Measurements from ENCODE around the gene UNCX. TPM values are rescaled to one million over a fixed set of nuclear protein-coding genes. Genes with fewer than 3 reads are reported as not detected.
"Not testable (repeated sequence)": the region's sequence is repeated elsewhere in the genome, so short reads cannot be mapped to it uniquely, and the experiment has no call there.

UNCX gene
- total RNA-seq, 2 experiments from 2014 or later: not detected

GRCh38 chr7:1270181-1270580, 37.5 kb downstream of the UNCX start:
- Histone ChIP-seq H3K27ac (ENCODE audit: low read depth, low read length, poor library complexity, severe bottlenecking) (no peak overlapping the region), H3K9me3 (ENCODE audit: low read length) (peaks cover 4% of the 10 kb centered on the region; the same call in 1 of the 2 replicates), H3K79me2 (ENCODE audit: insufficient read depth, low read depth, low read length) (no peaks in the 10 kb centered on the region), H3K9me2 (ENCODE audit: insufficient read depth, low read length) (no peaks in the 10 kb centered on the region), H3K4me2 (ENCODE audit: low read length) (no peak overlapping the region), H3K36me3 (ENCODE audit: insufficient read depth, low read length) (no peaks in the 10 kb centered on the region), H3K4me1 (ENCODE audit: insufficient read depth, low read length, poor library complexity, severe bottlenecking) (no peaks in the 10 kb centered on the region), H2AFZ (ENCODE audit: low read length) (no peak overlapping the region), H3K4me3 (ENCODE audit: low read depth, low read length, poor library complexity, severe bottlenecking) (no peak overlapping the region), H4K20me1 (ENCODE audit: insufficient read depth, low read length) (no peaks in the 10 kb centered on the region)
- BruUV-seq (replicated peaks): no TSS peak
- intact Hi-C loops (cut with micrococcal nuclease; ENCODE audit: unreplicated experiment): no loop called here
- no peak for TF ChIP-seq CTCF (conservative IDR thresholded peaks at IDR 0.05; ENCODE audit: low read length)
- TF ChIP-seq EZH2phosphoT487 (IDR thresholded peaks at IDR 0.05; ENCODE audit: borderline replicate concordance, low read depth, low read length): no peak
- POLR2A ChIA-PET: no interaction called here
- CTCF ChIA-PET (ENCODE audit: unreplicated experiment): no interaction called here
- no peak for DNase-seq (ENCODE audit: low spot score)

DNA sequence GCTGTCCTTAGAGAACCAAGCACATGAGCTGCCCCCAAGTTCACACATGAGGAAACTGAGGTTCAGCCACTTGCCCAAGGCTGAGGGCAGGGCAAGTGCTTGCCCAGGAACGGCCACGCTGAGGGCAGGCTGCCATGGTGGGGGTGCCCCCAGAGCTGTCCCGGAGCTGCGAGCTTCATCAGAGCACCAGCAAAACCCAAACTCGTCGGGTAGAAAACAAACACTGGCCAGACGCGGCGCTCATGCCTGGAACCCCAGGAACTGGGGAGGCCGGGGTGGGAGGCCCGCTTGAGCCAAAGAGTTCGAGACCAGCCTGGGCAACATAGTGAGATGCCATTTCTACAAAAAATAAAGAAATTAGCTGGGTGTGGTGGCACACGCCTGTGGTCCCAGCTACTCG, 38.4 kb downstream of the UNCX start:
- no peaks in the 10 kb centered on the region for H3K9me2 ChIP-seq (ENCODE audit: insufficient read depth, low read length)
- TF ChIP-seq EZH2phosphoT487 (IDR thresholded peaks at IDR 0.05; ENCODE audit: borderline replicate concordance, low read depth, low read length): no peak
- TF ChIP-seq CTCF (conservative IDR thresholded peaks at IDR 0.05; ENCODE audit: low read length): no peak
- H3K27ac ChIP-seq (ENCODE audit: low read depth, low read length, poor library complexity, severe bottlenecking): no peak overlapping the region
- POLR2A ChIA-PET: no interaction called here
- H3K4me2 ChIP-seq (ENCODE audit: low read length): no peak overlapping the region
- intact Hi-C loops (cut with micrococcal nuclease; ENCODE audit: unreplicated experiment): no loop called here
- peaks cover 4% of the 10 kb centered on the region; the same call in 1 of the 2 replicates for H3K9me3 ChIP-seq (ENCODE audit: low read length)
- no peak for DNase-seq (ENCODE audit: low spot score)
- CTCF ChIA-PET (ENCODE audit: unreplicated experiment): no interaction called here
- H3K36me3 ChIP-seq (ENCODE audit: insufficient read depth, low read length): no peaks in the 10 kb centered on the region
- H2AFZ ChIP-seq (ENCODE audit: low read length): no peak overlapping the region
- BruUV-seq (replicated peaks): no TSS peak
- H4K20me1 ChIP-seq (ENCODE audit: insufficient read depth, low read length): no peaks in the 10 kb centered on the region
- H3K4me3 ChIP-seq (ENCODE audit: low read depth, low read length, poor library complexity, severe bottlenecking): no peak overlapping the region
- no peaks in the 10 kb centered on the region for H3K4me1 ChIP-seq (ENCODE audit: insufficient read depth, low read length, poor library complexity, severe bottlenecking)
- no peaks in the 10 kb centered on the region for H3K79me2 ChIP-seq (ENCODE audit: insufficient read depth, low read depth, low read length)

- DNase-seq (ENCODE audit: low spot score): no peak
- H3K36me3 ChIP-seq (ENCODE audit: insufficient read depth, low read length): no peaks in the 10 kb centered on the region
- H3K9me3 ChIP-seq (ENCODE audit: low read length): peaks cover 4% of the 10 kb centered on the region; the same call in 1 of the 2 replicates
- BruUV-seq (replicated peaks): no TSS peak
- no peak overlapping the region for H3K27ac ChIP-seq (ENCODE audit: low read depth, low read length, poor library complexity, severe bottlenecking)
- H3K9me2 ChIP-seq (ENCODE audit: insufficient read depth, low read length): no peaks in the 10 kb centered on the region
- H3K4me3 ChIP-seq (ENCODE audit: low read depth, low read length, poor library complexity, severe bottlenecking): no peak overlapping the region
- no peaks in the 10 kb centered on the region for H4K20me1 ChIP-seq (ENCODE audit: insufficient read depth, low read length)
- no peaks in the 10 kb centered on the region for H3K4me1 ChIP-seq (ENCODE audit: insufficient read depth, low read length, poor library complexity, severe bottlenecking)
- no peak overlapping the region for H3K4me2 ChIP-seq (ENCODE audit: low read length)
- no peak overlapping the region for H2AFZ ChIP-seq (ENCODE audit: low read length)
- CTCF ChIA-PET (ENCODE audit: unreplicated experiment): no interaction called here
- no peak for TF ChIP-seq EZH2phosphoT487 (IDR thresholded peaks at IDR 0.05; ENCODE audit: borderline replicate concordance, low read depth, low read length)
- no peak for TF ChIP-seq CTCF (conservative IDR thresholded peaks at IDR 0.05; ENCODE audit: low read length)
- H3K79me2 ChIP-seq (ENCODE audit: insufficient read depth, low read depth, low read length): no peaks in the 10 kb centered on the region
- POLR2A ChIA-PET: no interaction called here
- intact Hi-C loops (cut with micrococcal nuclease; ENCODE audit: unreplicated experiment): no loop called here
Observed at GRCh38 chr7:1271656-1272055, 39.0 kb downstream of the UNCX start.

GRCh38 chr7:1272136-1272535, 39.5 kb downstream of the UNCX start:
- POLR2A ChIA-PET; intact Hi-C loops (cut with micrococcal nuclease; ENCODE audit: unreplicated experiment); CTCF ChIA-PET (ENCODE audit: unreplicated experiment); H2AFZ ChIP-seq (ENCODE audit: low read length); H3K4me3 ChIP-seq (ENCODE audit: low read depth, low read length, poor library complexity, severe bottlenecking); H4K20me1 ChIP-seq (ENCODE audit: insufficient read depth, low read length); H3K27ac ChIP-seq (ENCODE audit: low read depth, low read length, poor library complexity, severe bottlenecking); H3K9me2 ChIP-seq (ENCODE audit: insufficient read depth, low read length); BruUV-seq (replicated peaks); DNase-seq (ENCODE audit: low spot score); H3K9me3 ChIP-seq (ENCODE audit: low read length); H3K79me2 ChIP-seq (ENCODE audit: insufficient read depth, low read depth, low read length); H3K36me3 ChIP-seq (ENCODE audit: insufficient read depth, low read length); H3K4me2 ChIP-seq (ENCODE audit: low read length); H3K4me1 ChIP-seq (ENCODE audit: insufficient read depth, low read length, poor library complexity, severe bottlenecking): not testable (repeated sequence)

All from OCI-LY7 (cell line).